PFSK-1 (cell line): Measurements from ENCODE around the gene GEMIN4.

Experiments
- POLR2AphosphoS5 ChIP-seq: IDR thresholded peaks from 2 replicates; pipeline ENCODE4 v1.6.1; 2012; ENCODE audit warnings: low read depth, mild to moderate bottlenecking, control low read depth, low read length, moderate library complexity
- SIN3A ChIP-seq: IDR thresholded peaks from 2 replicates; pipeline ENCODE4 v1.6.1; 2012; ENCODE audit warnings: mild to moderate bottlenecking, low read length, moderate library complexity, borderline replicate concordance; ENCODE audit not compliant: insufficient read depth
- TF ChIP-seq, protein P1 (sequence below), 2 experiments: IDR thresholded peaks; 2 replicates each; pipeline versions ENCODE4 v1.6.1 to v1.8.0; 2011 to 2012; ENCODE audit warnings: low read depth in 2 of 2, low read length in 2 of 2, control low read depth in 1 of 2, inconsistent platforms in 1 of 2, mild to moderate bottlenecking in 1 of 2, moderate library complexity in 1 of 2; ENCODE audit not compliant: insufficient read depth in 1 of 2

GRCh38 chr17:740240-741017 is 11.6 kb downstream of the GEMIN4 start:
- TF ChIP-seq SIN3A, result peak; percentile 86; the same call in 1 of the 2 replicates
- TF ChIP-seq, protein P1, sequence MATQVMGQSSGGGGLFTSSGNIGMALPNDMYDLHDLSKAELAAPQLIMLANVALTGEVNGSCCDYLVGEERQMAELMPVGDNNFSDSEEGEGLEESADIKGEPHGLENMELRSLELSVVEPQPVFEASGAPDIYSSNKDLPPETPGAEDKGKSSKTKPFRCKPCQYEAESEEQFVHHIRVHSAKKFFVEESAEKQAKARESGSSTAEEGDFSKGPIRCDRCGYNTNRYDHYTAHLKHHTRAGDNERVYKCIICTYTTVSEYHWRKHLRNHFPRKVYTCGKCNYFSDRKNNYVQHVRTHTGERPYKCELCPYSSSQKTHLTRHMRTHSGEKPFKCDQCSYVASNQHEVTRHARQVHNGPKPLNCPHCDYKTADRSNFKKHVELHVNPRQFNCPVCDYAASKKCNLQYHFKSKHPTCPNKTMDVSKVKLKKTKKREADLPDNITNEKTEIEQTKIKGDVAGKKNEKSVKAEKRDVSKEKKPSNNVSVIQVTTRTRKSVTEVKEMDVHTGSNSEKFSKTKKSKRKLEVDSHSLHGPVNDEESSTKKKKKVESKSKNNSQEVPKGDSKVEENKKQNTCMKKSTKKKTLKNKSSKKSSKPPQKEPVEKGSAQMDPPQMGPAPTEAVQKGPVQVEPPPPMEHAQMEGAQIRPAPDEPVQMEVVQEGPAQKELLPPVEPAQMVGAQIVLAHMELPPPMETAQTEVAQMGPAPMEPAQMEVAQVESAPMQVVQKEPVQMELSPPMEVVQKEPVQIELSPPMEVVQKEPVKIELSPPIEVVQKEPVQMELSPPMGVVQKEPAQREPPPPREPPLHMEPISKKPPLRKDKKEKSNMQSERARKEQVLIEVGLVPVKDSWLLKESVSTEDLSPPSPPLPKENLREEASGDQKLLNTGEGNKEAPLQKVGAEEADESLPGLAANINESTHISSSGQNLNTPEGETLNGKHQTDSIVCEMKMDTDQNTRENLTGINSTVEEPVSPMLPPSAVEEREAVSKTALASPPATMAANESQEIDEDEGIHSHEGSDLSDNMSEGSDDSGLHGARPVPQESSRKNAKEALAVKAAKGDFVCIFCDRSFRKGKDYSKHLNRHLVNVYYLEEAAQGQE (IDR thresholded peaks at IDR 0.05; ENCODE audit: insufficient read depth in 1 of 2, low read depth in 2 of 2, low read length in 2 of 2), result no peak
- peak; percentile 65 for TF ChIP-seq POLR2AphosphoS5
